Measurements from ENCODE around the gene UPF1.

The UPF1 gene

GRCh38 chr19:18788529-18789421 lies 43.0 kb upstream of the UPF1 start:
- POLR2A ChIA-PET = no interaction called here
- CTCF ChIA-PET = interaction anchor here (0.6 to 1.0 kb wide), 3 partner anchors 9 to 198 kb away, joined by 3 read pairs; no protein-coding TSS in a partner anchor
- DNase-seq (ENCODE audit: extremely low spot score) = no peak
- no peak for TF ChIP-seq NFRKB (IDR thresholded peaks at IDR 0.05)
- TF ChIP-seq ZNF384 (IDR thresholded peaks at IDR 0.05) = no peak
- no peak for TF ChIP-seq CTBP1 (IDR thresholded peaks at IDR 0.05; ENCODE audit: borderline replicate concordance)
- no peak for TF ChIP-seq SP1 (IDR thresholded peaks at IDR 0.05)
- no peak for TF ChIP-seq L3MBTL2 (conservative IDR thresholded peaks at IDR 0.05)

GRCh38 chr19:18789422-18789869 lies 42.3 kb upstream of the UPF1 start:
- no peak for DNase-seq (ENCODE audit: extremely low spot score)
- POLR2A ChIA-PET = no interaction called here
- no peak for TF ChIP-seq ELF4 (IDR thresholded peaks at IDR 0.05)
- TF ChIP-seq L3MBTL2 (conservative IDR thresholded peaks at IDR 0.05) = no peak
- no peak for TF ChIP-seq HDGF (IDR thresholded peaks at IDR 0.05; ENCODE audit: borderline replicate concordance)
- TF ChIP-seq FOXK2 (IDR thresholded peaks at IDR 0.05) = no peak
- TF ChIP-seq CTBP1 (IDR thresholded peaks at IDR 0.05; ENCODE audit: borderline replicate concordance) = no peak
- TF ChIP-seq BHLHE40 (IDR thresholded peaks at IDR 0.05; ENCODE audit: borderline replicate concordance) = no peak
- no peak for TF ChIP-seq ARNT (IDR thresholded peaks at IDR 0.05)
- TF ChIP-seq TARDBP (IDR thresholded peaks at IDR 0.05) = no peak
- TF ChIP-seq LEF1 (IDR thresholded peaks at IDR 0.05; ENCODE audit: borderline replicate concordance) = no peak
- TF ChIP-seq SP1 (IDR thresholded peaks at IDR 0.05) = no peak
- no peak for TF ChIP-seq FOXA1 (IDR thresholded peaks at IDR 0.05)
- no peak for TF ChIP-seq NFRKB (IDR thresholded peaks at IDR 0.05)
- TF ChIP-seq, protein P1, sequence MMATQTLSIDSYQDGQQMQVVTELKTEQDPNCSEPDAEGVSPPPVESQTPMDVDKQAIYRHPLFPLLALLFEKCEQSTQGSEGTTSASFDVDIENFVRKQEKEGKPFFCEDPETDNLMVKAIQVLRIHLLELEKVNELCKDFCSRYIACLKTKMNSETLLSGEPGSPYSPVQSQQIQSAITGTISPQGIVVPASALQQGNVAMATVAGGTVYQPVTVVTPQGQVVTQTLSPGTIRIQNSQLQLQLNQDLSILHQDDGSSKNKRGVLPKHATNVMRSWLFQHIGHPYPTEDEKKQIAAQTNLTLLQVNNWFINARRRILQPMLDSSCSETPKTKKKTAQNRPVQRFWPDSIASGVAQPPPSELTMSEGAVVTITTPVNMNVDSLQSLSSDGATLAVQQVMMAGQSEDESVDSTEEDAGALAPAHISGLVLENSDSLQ (IDR thresholded peaks at IDR 0.05) = no peak
- no peak for TF ChIP-seq ZNF384 (IDR thresholded peaks at IDR 0.05)
- TF ChIP-seq SUZ12 (IDR thresholded peaks at IDR 0.05) = no peak
- no peak for TF ChIP-seq FOXM1 (IDR thresholded peaks at IDR 0.05; ENCODE audit: borderline replicate concordance)
- CTCF ChIA-PET = interaction anchor here (0.6 to 1.0 kb wide), 3 partner anchors 10 to 198 kb away, joined by 3 read pairs; no protein-coding TSS in a partner anchor

DNA sequence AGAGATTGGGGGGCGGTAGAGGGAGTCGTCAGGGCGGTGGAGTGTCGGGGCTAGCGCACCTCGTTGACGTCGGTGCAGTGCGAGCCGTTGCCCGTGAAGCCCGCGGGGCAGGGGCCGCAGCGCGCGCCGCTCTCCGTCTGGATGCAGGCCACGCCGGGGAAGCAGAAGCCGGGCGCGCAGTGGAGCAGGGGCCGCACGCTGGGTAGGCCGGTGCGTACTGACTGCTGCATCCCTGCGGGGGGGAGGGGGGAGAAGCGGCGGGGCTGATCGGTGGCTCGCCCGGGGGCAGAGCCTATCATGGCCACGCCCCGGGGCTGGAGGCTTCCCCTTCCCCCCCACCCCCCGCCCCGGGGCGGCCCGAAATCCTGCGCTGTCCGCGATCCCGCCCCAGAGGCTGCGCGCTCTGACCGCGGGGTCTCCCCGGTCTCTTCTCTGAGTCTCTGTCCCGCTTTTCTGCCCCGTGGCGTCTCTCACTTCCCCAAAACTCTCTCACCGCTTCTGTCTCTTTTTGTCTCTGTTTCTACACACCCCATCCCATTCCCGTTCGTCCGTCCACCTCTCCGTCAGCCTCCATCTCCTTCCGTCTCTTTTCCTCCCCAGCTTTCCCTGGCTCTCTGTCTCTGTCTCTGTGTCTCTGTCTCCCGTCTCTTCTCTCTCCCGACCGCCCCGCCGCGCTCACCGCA lies 41.7 kb upstream of the UPF1 start:
- CTCF ChIA-PET = interaction anchor here (0.8 to 1.0 kb wide), 2 partner anchors 10 to 169 kb away, joined by 3 read pairs; no protein-coding TSS in a partner anchor
- TF ChIP-seq FOXM1 (IDR thresholded peaks at IDR 0.05; ENCODE audit: borderline replicate concordance) = no peak
- no peak for TF ChIP-seq BHLHE40 (IDR thresholded peaks at IDR 0.05; ENCODE audit: borderline replicate concordance)
- TF ChIP-seq CTBP1 (IDR thresholded peaks at IDR 0.05; ENCODE audit: borderline replicate concordance) = no peak
- TF ChIP-seq SP1 (IDR thresholded peaks at IDR 0.05) = no peak
- TF ChIP-seq SUZ12 (IDR thresholded peaks at IDR 0.05) = no peak
- POLR2A ChIA-PET = no interaction called here
- DNase-seq (ENCODE audit: extremely low spot score) = peak; percentile 72

DNA sequence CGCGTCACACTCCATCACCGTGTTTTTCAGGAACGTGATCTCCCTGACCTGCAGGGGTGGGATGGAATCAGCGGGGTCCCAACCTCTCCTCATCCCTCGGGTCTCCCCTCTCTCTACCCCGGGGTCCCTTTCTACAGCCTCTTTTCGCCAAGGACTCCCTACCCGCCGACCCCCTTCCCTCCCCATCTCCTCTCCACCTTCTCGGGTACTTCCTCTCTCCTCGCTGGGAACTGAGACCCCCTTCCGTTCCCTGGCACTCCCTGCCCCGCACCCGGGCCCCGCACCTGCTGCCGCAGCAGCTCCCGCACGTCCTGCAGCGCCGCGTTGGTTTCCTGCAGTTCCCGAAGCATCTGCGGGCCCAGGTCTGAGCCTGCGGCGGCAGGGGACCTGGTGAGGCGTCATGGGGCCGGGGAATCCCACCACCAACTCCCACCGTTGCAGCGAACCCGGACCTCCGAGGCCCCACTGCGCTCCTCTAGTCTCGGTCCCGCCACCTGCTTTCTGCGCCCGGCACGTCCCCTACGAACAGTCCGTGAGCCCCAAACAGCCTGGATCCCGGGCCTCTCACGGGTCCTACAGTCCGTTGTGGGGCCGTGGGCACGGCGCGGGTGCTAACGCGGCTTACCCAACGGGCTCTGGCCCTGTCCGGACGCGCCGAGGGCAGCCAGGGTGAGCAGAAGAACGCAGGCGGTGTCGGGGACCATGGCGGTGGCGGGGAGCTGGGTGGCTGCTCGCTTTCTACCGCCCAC lies 41.0 kb upstream of the UPF1 start, which contains the start of gene COMP:
Gene COMP, minus strand, starts transcription at position 740 of the 749 bp plus-strand sequence. Its CDS starts 36 bp downstream, at position 704.
- TF ChIP-seq NFRKB (IDR thresholded peaks at IDR 0.05) (no peak), FOXM1 (IDR thresholded peaks at IDR 0.05; ENCODE audit: borderline replicate concordance) (no peak), LEF1 (IDR thresholded peaks at IDR 0.05; ENCODE audit: borderline replicate concordance) (no peak), FOXA1 (IDR thresholded peaks at IDR 0.05) (no peak), FOXK2 (IDR thresholded peaks at IDR 0.05) (no peak), SUZ12 (IDR thresholded peaks at IDR 0.05) (no peak), BHLHE40 (IDR thresholded peaks at IDR 0.05; ENCODE audit: borderline replicate concordance) (no peak), SP1 (IDR thresholded peaks at IDR 0.05) (no peak), ARNT (IDR thresholded peaks at IDR 0.05) (no peak), ZNF384 (IDR thresholded peaks at IDR 0.05) (no peak), ELF4 (IDR thresholded peaks at IDR 0.05) (no peak), L3MBTL2 (conservative IDR thresholded peaks at IDR 0.05) (no peak), CTBP1 (IDR thresholded peaks at IDR 0.05; ENCODE audit: borderline replicate concordance) (no peak), TARDBP (IDR thresholded peaks at IDR 0.05) (no peak), HDGF (IDR thresholded peaks at IDR 0.05; ENCODE audit: borderline replicate concordance) (no peak)
- TF ChIP-seq, protein P1 (IDR thresholded peaks at IDR 0.05) = no peak
- CTCF ChIA-PET = no interaction called here
- POLR2A ChIA-PET = interaction anchor here (1.2 kb wide), 1 partner anchor 41 kb away, joined by 3 read pairs; the partner anchor contains the start of gene UPF1
- no peak for DNase-seq (ENCODE audit: extremely low spot score)

GRCh38 chr19:18791315-18791678 lies 40.5 kb upstream of the UPF1 start:
- TF ChIP-seq, protein P1 (IDR thresholded peaks at IDR 0.05) = no peak
- TF ChIP-seq FOXM1 (IDR thresholded peaks at IDR 0.05; ENCODE audit: borderline replicate concordance) = no peak
- no peak for TF ChIP-seq FOXK2 (IDR thresholded peaks at IDR 0.05)
- no peak for TF ChIP-seq ZNF384 (IDR thresholded peaks at IDR 0.05)
- no peak for TF ChIP-seq SUZ12 (IDR thresholded peaks at IDR 0.05)
- no peak for DNase-seq (ENCODE audit: extremely low spot score)
- POLR2A ChIA-PET = interaction anchor here (1.2 kb wide), 1 partner anchor 41 kb away, joined by 3 read pairs; the partner anchor contains the start of gene UPF1
- CTCF ChIA-PET = no interaction called here
